ENCODE data around the gene BTNL3.

DNA sequence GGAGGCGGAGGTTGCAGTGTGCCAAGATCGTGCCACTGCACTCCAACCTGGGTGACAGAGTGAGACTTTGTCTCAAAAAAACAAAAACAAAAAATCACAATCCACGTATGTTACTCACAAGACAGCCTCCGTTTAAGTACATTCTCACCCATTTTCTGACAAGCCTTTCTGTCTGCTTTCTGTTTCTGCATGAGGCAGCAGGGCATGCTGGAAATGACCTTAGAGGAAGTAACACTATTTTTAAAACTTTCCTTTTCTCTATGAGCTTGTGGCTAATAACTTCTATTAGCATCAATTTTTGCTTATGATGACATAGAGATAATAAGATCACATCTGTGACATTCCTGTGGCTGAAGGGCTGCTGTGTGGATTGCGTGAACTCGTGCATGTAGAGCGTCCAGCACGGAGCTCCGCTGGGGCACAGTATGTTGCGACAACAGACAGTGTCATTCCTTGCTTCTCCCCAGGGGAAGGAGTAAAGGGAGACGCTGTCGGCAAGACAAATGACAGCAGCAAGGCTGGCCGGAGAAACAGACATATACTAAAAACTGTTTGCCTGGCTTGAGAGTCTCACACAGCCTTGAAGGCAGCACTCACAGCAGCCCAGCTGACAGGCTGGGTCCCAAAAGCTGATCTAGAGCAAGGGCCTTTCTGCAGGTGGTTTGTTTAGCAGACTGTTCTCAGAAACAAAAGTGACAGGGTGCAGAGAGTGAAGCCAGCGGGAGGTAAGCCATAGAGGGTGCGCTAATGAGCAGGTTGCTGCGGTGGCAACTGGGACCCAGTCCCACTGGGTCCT, 1.6 kb downstream of the BTNL3 start:
- TF ChIP-seq CTCF (IDR thresholded peaks at IDR 0.05) (no peak), GATA2 (CRISPR knock-in tag; IDR thresholded peaks at IDR 0.05) (no peak), JUND (IDR thresholded peaks at IDR 0.05) (no peak), EZH2phosphoT487 (IDR thresholded peaks at IDR 0.05; ENCODE audit: borderline replicate concordance, low read depth) (no peak), TAF1 (IDR thresholded peaks at IDR 0.05; ENCODE audit: borderline replicate concordance, low read depth, low read length) (no peak), RAD21 (IDR thresholded peaks at IDR 0.05; ENCODE audit: low read length) (no peak), YY1 (IDR thresholded peaks at IDR 0.05; ENCODE audit: low read depth) (no peak)
- TF ChIP-seq, protein P1, sequence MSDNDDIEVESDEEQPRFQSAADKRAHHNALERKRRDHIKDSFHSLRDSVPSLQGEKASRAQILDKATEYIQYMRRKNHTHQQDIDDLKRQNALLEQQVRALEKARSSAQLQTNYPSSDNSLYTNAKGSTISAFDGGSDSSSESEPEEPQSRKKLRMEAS (IDR thresholded peaks at IDR 0.05; ENCODE audit: low read depth), result no peak
- TF ChIP-seq, protein P2, sequence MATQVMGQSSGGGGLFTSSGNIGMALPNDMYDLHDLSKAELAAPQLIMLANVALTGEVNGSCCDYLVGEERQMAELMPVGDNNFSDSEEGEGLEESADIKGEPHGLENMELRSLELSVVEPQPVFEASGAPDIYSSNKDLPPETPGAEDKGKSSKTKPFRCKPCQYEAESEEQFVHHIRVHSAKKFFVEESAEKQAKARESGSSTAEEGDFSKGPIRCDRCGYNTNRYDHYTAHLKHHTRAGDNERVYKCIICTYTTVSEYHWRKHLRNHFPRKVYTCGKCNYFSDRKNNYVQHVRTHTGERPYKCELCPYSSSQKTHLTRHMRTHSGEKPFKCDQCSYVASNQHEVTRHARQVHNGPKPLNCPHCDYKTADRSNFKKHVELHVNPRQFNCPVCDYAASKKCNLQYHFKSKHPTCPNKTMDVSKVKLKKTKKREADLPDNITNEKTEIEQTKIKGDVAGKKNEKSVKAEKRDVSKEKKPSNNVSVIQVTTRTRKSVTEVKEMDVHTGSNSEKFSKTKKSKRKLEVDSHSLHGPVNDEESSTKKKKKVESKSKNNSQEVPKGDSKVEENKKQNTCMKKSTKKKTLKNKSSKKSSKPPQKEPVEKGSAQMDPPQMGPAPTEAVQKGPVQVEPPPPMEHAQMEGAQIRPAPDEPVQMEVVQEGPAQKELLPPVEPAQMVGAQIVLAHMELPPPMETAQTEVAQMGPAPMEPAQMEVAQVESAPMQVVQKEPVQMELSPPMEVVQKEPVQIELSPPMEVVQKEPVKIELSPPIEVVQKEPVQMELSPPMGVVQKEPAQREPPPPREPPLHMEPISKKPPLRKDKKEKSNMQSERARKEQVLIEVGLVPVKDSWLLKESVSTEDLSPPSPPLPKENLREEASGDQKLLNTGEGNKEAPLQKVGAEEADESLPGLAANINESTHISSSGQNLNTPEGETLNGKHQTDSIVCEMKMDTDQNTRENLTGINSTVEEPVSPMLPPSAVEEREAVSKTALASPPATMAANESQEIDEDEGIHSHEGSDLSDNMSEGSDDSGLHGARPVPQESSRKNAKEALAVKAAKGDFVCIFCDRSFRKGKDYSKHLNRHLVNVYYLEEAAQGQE (IDR thresholded peaks at IDR 0.05; ENCODE audit: low read depth, low read length), result no peak
